Left lung (tissue), 10 donors: ENCODE results near the gene CCDC83. TPM values are rescaled to one million over a fixed set of nuclear protein-coding genes. Genes with fewer than 3 reads are reported as not detected.

Source experiments
- ATAC-seq: fragments of 200-7000 bp; cut with Tn5 transposase; one replicate; pipeline ENCODE4 v1.9.1; 2020; ENCODE audit warnings: moderate library complexity
- DNase-seq, 4 donors: peaks; one replicate each; pipeline ENCODE4 v3.0.0-alpha.2; 2013 to 2020
- H3K27ac ChIP-seq, 2 donors: fragments of 200-600 bp; sonication (generic) in 1 of 2; one replicate each; pipeline versions ENCODE4 v1.5.0 to v1.8.0; 2020 to 2021
- H3K27me3 ChIP-seq, 2 donors: fragments of 200-600 bp; sonication (generic) in 1 of 2; one replicate each; pipeline versions ENCODE4 v1.5.0 to v1.8.0; 2020 to 2021
- H3K36me3 ChIP-seq, 2 donors: fragments of 200-600 bp; sonication (generic) in 1 of 2; one replicate each; pipeline versions ENCODE4 v1.5.0 to v1.8.0; 2020 to 2021
- H3K4me1 ChIP-seq, 2 donors: fragments of 200-600 bp; one replicate each; pipeline ENCODE4 v1.8.0; 2021
- H3K4me3 ChIP-seq, 2 donors: fragments of 200-600 bp; sonication (generic) in 1 of 2; one replicate each; pipeline versions ENCODE4 v1.5.0 to v1.8.0; 2020 to 2021; ENCODE audit warnings: mild to moderate bottlenecking in 1 of 2
- H3K9me3 ChIP-seq, 2 donors: fragments of 200-600 bp; sonication (generic) in 1 of 2; one replicate each; pipeline versions ENCODE4 v1.5.0 to v1.8.0; 2020 to 2021
- intact Hi-C, 2 donors: fragments of 100-400 bp; cut with DNase I; formaldehyde crosslinking; loops; one replicate each; pipeline versions ENCODE4 v1.11.2 to v1.14.2; 2022
- polyA plus RNA-seq, 6 donors: library from polyadenylated mRNA; unstranded; fragments of 120-200 nt; gene quantifications; one replicate each; pipeline ENCODE4 v1.2.1, GENCODE V29; 2013; ENCODE audit not compliant: insufficient read length in 6 of 6
- total RNA-seq, 2 donors: library from RNA; stranded (reverse); fragmentation: NEBNext Ultra II Directional; extraction: Animal tissue kit (Norgen Biotek cat#: 25700); gene quantifications; one replicate each; pipeline ENCODE4 v1.2.1, GENCODE V29; 2021
- TF ChIP-seq, protein P1 (sequence below), 2 donors: fragments of 200-600 bp; sonication (generic) in 1 of 2; IDR thresholded peaks; one replicate each; pipeline versions ENCODE4 v1.5.0 to v1.8.0; 2021; ENCODE audit warnings: antibody characterized with exemption in 2 of 2
- donor health status: DM: no; HTN: yes; CAD: no.
- donor health status: DM: no; HTN: no; CAD: no.

CCDC83 gene
- total and polyA plus RNA-seq, 8 donors = not detected

GRCh38 chr11:85912414-85912813 is 57.2 kb downstream of the CCDC83 start:
- DNase-seq (no peak), ATAC-seq (no peak)
- H3K36me3 ChIP-seq = no peaks in the 10 kb centered on the region
- H3K27ac ChIP-seq = no peak overlapping the region
- intact Hi-C loops = no loop called here
- peaks cover 0 to 6% of the 10 kb centered on the region in 2 donors for H3K4me1 ChIP-seq
- no peak overlapping the region for H3K4me3 ChIP-seq
- H3K27me3 ChIP-seq = no peaks in the 10 kb centered on the region
- TF ChIP-seq, protein P1, sequence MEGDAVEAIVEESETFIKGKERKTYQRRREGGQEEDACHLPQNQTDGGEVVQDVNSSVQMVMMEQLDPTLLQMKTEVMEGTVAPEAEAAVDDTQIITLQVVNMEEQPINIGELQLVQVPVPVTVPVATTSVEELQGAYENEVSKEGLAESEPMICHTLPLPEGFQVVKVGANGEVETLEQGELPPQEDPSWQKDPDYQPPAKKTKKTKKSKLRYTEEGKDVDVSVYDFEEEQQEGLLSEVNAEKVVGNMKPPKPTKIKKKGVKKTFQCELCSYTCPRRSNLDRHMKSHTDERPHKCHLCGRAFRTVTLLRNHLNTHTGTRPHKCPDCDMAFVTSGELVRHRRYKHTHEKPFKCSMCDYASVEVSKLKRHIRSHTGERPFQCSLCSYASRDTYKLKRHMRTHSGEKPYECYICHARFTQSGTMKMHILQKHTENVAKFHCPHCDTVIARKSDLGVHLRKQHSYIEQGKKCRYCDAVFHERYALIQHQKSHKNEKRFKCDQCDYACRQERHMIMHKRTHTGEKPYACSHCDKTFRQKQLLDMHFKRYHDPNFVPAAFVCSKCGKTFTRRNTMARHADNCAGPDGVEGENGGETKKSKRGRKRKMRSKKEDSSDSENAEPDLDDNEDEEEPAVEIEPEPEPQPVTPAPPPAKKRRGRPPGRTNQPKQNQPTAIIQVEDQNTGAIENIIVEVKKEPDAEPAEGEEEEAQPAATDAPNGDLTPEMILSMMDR (IDR thresholded peaks at IDR 0.05) = no peak
- H3K9me3 ChIP-seq = no peaks in the 10 kb centered on the region

GRCh38 chr11:85913513-85913912 is 58.3 kb downstream of the CCDC83 start:
- Histone ChIP-seq H3K9me3 (no peaks in the 10 kb centered on the region), H3K27ac (no peak overlapping the region), H3K27me3 (no peaks in the 10 kb centered on the region), H3K36me3 (no peaks in the 10 kb centered on the region), H3K4me3 (no peak overlapping the region), H3K4me1 (peaks cover 0 to 6% of the 10 kb centered on the region in 2 donors)
- DNase-seq (no peak), ATAC-seq (peak; percentile 34)
- intact Hi-C loops = no loop called here
- TF ChIP-seq, protein P1 (IDR thresholded peaks at IDR 0.05) = no peak

- TF ChIP-seq, protein P1 (IDR thresholded peaks at IDR 0.05) = no peak
- H3K9me3 ChIP-seq = no peaks in the 10 kb centered on the region
Measured at GRCh38 chr11:85914425-85914824, 59.2 kb downstream of the CCDC83 start.

DNA sequence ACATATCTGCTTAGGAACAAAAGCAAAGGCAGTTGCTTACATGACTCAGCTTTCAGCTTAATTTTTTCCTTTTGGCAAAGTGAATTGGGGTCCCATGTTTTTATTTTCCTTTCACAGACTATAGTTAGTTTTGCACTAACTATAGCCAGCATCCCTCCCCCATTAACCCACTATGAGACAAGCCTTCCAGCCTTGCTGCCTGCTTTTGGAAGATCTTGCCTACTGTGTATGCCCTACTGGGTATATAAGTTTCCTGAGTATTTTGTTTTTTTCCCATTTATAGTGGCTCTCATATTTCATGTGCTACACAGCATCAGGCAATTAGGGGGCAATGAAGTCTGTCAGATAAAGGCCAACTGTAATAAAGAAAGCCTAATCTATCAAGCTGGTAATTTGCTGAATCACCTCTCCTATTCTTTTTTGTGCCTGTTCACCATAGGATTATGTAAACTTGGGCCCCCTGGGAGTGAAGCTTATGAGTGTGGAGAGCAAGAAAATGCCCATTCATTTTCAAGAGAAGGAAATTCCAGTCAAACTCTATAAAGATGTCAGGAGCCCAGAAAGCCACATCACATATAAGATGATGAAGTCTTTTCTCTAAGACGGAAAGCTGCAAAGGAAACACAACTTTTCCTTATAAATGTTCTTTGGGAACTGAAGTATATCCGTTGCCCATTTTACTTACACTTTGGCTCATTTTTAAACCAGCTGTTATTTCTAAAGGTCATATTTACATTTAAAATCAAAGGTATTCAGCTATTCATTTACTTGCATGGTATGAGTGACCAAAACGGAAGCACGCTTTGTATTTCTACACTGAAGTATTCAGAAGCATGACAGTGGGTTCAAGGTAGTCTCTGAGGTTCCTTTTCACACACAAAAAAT is 64.0 kb downstream of the CCDC83 start:
- Histone ChIP-seq H3K4me1 (no peaks in the 10 kb centered on the region), H3K36me3 (no peaks in the 10 kb centered on the region), H3K4me3 (no peak overlapping the region), H3K9me3 (no peaks in the 10 kb centered on the region), H3K27ac (no peak overlapping the region), H3K27me3 (no peaks in the 10 kb centered on the region)
- no peak for ATAC-seq
- TF ChIP-seq, protein P1 (IDR thresholded peaks at IDR 0.05) = no peak
- no peak for DNase-seq
- intact Hi-C loops = no loop called here

More at GRCh38 chr11:85914425-85914824, 59.2 kb downstream of the CCDC83 start:
- Histone ChIP-seq H3K36me3 (no peaks in the 10 kb centered on the region), H3K27ac (no peak overlapping the region), H3K27me3 (no peaks in the 10 kb centered on the region), H3K4me1 (peaks cover 0 to 6% of the 10 kb centered on the region in 2 donors), H3K4me3 (no peak overlapping the region)
- intact Hi-C loops = no loop called here
- DNase-seq = no peak
- no peak for ATAC-seq

- H3K9me3 ChIP-seq = no peaks in the 10 kb centered on the region
- DNase-seq = no peak
- no peaks in the 10 kb centered on the region for H3K4me1 ChIP-seq
- H3K4me3 ChIP-seq = no peak overlapping the region
- no peak for ATAC-seq
- H3K36me3 ChIP-seq = no peaks in the 10 kb centered on the region
- intact Hi-C loops = no loop called here
- H3K27ac ChIP-seq = no peak overlapping the region
- TF ChIP-seq, protein P1 (IDR thresholded peaks at IDR 0.05) = no peak
- H3K27me3 ChIP-seq = no peaks in the 10 kb centered on the region
Measured at GRCh38 chr11:85922367-85922766, 67.2 kb downstream of the CCDC83 start.
